HG03039 (cell line): ENCODE measurements around the gene ETV3.
"Not testable (repeated sequence)": the region's sequence is repeated elsewhere in the genome, so short reads cannot be mapped to it uniquely, and the experiment has no call there.

ENCODE experiments used
- ATAC-seq: cut with Tn5 transposase; IDR thresholded peaks from one replicate; pipeline ENCODE4 v1.9.1; 2021; ENCODE audit warnings: mild to moderate bottlenecking, moderate library complexity; ENCODE audit not compliant: unreplicated experiment

ETV3 gene

GRCh38 chr1:157113631-157114030 is 24.6 kb downstream of the ETV3 start:
- ATAC-seq = no peak

- ATAC-seq = no peak
These were observed 25.1 kb downstream of the ETV3 start for GRCh38 chr1:157113106-157113505.

GRCh38 chr1:157112186-157112867 is 25.9 kb downstream of the ETV3 start:
- no peak for ATAC-seq

- no peak for ATAC-seq
These were observed 26.6 kb downstream of the ETV3 start for GRCh38 chr1:157111396-157112165.

- ATAC-seq = no peak
These were observed 27.5 kb downstream of the ETV3 start for GRCh38 chr1:157110686-157111085.

- no peak for ATAC-seq
These were observed 28.2 kb downstream of the ETV3 start for GRCh38 chr1:157110003-157110402.

GRCh38 chr1:157108448-157108847 is 29.7 kb downstream of the ETV3 start:
- no peak for ATAC-seq

GRCh38 chr1:157107702-157108101 is 30.5 kb downstream of the ETV3 start:
- ATAC-seq = no peak

- ATAC-seq = no peak
These were observed 31.4 kb downstream of the ETV3 start for GRCh38 chr1:157106813-157107189.

- ATAC-seq = peak; percentile 72
These were observed 32.0 kb downstream of the ETV3 start for GRCh38 chr1:157105988-157106812.

GRCh38 chr1:157105298-157105987 is 32.8 kb downstream of the ETV3 start:
- ATAC-seq = no peak

GRCh38 chr1:157104598-157105293 is 33.4 kb downstream of the ETV3 start:
- ATAC-seq = no peak

GRCh38 chr1:157103268-157103667 is 34.9 kb downstream of the ETV3 start:
- ATAC-seq = no peak

GRCh38 chr1:157101149-157101548 is 37.0 kb downstream of the ETV3 start:
- no peak for ATAC-seq

GRCh38 chr1:157099633-157100009 is 38.6 kb downstream of the ETV3 start, which contains the start of gene ETV3L:
ETV3L (minus strand) TSS chr1:157099808; CDS start chr1:157099523, 285 bp downstream.
- ATAC-seq = no peak

GRCh38 chr1:157098987-157099632 is 39.1 kb downstream of the ETV3 start:
- ATAC-seq = not testable (repeated sequence)

GRCh38 chr1:157098519-157098918 is 39.7 kb downstream of the ETV3 start:
- no peak for ATAC-seq

GRCh38 chr1:157097692-157098091 is 40.5 kb downstream of the ETV3 start:
- no peak for ATAC-seq

- no peak for ATAC-seq
These were observed 41.3 kb downstream of the ETV3 start for GRCh38 chr1:157096881-157097280.

- ATAC-seq = no peak
These were observed 42.6 kb downstream of the ETV3 start for GRCh38 chr1:157095551-157095950.
